Stimulated activated naive CD8-positive, alpha-beta T cell treated with anti-CD3 and anti-CD28 coated beads, Interleukin-15, Interleukin-2, amounts not matched to agents 100 U/mL and 50 U/mL, for 24 hours (primary cell): Measurements from ENCODE around the gene FLVCR2.

ENCODE experiments used
- ATAC-seq: fragments of 150-1000 bp; cut with Tn5 transposase; one replicate; pipeline ENCODE4 v1.10.0; 2021
- DNase-seq: peaks from one replicate; pipeline ENCODE4 v3.0.0; 2021

FLVCR2 gene

DNA sequence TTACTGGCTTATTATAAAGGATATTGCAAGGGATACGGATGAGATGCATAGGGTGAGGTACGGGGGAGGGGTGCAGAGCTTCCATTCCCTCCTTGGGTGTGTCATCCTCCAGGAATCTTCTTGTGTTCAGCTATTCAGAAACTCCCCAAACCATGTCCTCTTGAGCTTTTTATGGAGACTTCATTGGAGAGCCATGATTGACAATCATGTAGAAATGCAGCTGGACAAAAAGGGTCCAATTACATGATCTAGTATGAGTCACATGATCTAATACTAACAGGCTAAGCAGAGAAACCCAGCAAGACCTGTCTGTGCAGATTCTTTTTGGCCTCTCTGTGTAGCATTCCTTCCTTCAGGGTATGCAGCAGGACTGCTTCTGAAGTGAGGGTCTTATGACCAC is 23.9 kb upstream of the FLVCR2 start:
- DNase-seq (no peak), ATAC-seq (no peak)

DNA sequence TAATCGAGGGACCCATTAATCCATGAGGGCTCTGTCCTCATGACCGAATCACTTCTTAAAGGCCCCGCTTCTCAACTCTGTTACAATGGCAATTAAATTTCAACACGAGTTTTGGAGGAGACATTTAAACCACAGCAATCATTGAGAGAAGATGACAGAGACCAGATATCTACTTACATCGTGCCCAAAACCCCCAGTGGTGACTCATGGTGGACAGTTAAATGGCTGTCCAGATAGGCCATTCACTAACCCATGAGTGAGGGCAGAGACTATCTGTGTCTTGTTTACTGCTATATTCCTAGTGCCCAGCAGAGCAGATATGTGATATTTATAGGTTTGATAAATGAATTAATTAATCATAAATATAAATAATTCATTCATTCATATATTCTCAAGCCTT is 20.0 kb upstream of the FLVCR2 start:
- ATAC-seq (no peak), DNase-seq (no peak)

DNA sequence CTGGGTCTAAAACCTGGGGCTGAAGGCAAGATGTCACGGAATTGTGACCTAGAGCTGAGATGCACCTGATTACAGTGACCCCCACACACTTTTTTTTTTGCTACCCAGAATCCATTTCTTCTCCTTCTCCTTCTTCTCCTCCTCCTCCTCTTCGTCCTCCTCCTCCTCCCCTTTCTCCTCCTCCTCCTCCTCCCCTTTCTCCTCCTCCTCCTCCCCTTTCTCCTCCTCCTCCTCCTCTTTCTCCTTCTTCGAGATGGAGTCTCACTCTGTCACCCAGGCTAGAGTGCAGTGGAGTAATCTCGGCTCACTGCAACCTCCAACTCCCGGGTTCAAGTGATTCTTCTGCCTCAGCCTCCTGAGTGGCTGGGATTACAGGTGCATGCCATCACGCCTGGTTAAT is 19.4 kb upstream of the FLVCR2 start:
- no peak for DNase-seq
- ATAC-seq, result no peak

DNA sequence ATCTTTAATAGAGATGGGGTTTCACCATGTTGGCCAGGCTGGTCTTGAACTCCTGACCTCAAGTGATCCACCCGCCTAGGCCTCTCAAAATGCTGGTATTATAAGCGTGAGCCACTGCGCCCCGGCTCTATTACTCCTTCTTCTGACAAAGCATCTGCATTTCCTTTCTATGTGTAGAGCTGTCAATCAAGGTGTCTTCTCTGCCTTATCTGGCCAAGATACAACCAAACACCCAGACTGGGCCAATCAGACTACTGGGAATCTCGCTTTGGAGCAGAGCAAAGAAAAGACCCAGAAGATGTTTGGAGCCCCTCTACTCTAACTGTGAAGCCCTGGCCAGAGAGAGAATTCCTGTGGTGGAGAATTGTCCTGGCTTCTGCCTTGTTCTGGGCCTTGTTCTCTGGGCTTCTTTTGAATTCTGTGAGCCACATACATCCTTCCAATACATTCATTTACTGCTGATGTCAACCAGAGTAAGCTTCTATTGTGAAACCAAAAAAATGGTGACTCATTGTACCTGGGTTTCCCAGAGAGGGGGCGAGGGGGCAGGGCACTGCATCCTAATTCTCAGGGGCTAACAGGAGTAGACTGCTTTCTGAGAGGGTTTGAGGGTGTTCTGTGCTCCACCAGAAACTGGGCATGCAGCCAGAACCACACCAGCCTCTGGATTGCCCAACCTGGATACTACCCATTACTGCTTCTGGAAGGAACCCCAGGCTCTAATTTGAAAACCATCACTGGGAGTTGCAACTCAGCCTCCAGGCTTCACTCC is 18.8 kb upstream of the FLVCR2 start:
- ATAC-seq, result peak; percentile 79

DNA sequence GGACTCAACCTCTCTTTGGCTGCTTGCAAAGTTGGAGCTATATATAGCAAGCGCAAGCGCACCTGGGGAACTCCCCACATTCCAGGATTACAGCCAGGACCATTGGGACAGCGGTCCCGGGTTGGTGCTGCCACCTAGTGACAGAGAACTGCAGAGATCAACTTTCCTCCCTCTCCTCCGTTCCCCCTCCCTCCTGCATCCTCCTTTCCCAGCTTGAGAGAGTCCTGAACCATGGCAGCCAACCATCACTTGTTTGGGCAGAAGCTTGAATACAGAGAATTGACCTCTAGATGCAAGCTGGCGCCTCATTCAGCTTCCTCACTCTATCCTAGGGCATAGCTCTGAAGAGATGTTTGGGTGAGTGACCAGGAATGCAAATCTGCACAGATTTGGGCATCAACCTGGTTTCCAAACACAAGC is 17.4 kb upstream of the FLVCR2 start:
- no peak for ATAC-seq
- DNase-seq, result peak; percentile 72

More for the DNA sequence above, 18.8 kb upstream of the FLVCR2 start:
- peak; percentile 72 for DNase-seq

DNA sequence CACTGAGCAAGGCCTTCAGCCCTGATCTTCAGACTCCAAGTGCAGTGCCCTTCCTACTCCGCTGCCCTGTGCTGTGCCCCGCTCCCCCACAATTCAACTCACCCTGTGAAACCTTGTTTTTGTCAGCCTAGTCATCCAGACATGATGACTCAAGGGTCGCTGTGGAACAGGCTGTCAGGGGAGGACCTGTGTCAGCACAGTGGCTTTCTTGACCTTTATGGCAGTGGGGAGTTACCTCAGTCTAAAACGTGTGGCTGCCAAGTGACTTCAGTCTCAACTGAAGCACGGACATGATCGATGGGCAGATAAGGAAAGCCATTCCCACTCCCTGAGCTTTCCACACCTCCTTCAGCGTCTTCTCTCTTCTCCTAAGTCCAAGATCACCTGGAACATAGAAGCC is 16.3 kb upstream of the FLVCR2 start:
- DNase-seq, result peak; percentile 77

DNA sequence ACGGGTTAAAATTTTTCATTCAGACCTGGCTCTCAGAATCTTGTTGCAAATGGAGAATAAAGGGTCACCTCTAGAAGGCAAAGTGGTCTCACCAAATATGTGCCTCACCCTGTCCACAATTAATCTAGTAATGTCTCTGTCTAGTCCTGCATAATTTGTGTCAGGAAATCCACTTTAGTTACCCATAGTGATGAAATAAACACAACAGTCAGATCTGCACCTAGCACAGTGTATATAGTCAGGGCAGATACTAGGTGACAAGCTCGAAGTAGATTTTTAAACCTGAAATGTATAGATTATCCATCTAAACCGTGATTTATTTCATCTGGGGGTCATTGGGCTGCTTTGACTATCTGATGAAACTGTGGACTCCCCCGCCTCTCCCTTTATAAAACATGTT is 15.9 kb upstream of the FLVCR2 start:
- ATAC-seq (no peak), DNase-seq (no peak)

More for the DNA sequence above, 16.3 kb upstream of the FLVCR2 start:
- ATAC-seq, result peak; percentile 74

DNA sequence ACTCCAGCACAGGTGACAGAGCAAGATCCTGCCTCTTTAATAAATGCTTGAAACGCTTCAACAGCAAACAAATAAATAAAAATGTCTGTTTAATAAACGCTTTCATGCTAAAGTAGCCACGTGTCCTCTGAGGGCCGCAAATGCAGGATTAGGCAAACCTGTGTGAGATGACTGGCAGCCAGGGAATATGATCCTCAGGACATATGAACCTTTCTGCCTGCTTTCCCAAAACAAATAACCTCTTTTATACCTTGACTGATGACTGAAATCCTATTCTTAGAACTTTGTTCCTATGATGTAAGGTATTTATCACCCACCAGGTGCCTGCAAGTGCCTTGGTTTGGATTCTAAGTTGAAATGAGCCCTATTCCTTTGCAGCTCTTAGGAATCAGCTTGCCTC is 14.5 kb upstream of the FLVCR2 start:
- no peak for ATAC-seq
- DNase-seq, result no peak

DNA sequence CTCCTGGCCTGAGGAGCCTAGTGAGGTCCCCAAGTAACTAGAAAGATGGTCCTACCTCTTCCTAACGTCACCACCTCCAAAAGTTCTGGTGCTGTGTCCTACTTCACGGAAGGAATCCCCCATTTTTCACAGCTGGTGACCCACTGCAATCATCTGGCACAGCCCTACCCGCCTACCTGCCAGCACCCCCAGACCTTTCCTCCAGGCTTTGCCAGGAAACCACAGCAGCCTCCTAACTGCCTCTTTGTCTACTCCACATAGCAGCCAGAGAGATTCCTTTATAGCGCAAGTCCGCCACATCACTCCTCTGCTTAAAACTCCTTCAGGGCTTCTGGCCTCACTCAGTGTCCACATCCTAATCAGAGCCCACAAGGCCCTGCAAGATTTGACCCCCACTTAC is 13.4 kb upstream of the FLVCR2 start:
- ATAC-seq (no peak), DNase-seq (no peak)

DNA sequence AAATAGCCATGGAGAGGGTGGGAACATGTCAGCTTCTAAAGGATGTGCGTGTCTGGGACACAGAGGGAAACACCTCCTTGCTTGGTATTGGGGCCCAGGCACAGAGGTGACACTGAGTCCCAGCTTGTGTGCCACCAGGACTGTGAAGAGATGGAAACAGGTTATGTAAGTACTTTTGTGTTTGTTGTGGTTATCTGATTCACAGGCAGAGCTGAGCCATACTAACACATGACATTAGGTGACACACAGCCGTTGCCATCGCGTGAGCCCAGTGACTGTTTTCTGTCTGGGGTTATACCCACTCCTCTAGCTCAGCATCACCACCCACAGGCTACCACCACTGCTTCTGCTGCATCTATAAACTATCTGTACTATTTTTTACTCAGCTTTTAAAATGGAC is 12.1 kb upstream of the FLVCR2 start:
- ATAC-seq (peak; percentile 94), DNase-seq (peak; percentile 76)

DNA sequence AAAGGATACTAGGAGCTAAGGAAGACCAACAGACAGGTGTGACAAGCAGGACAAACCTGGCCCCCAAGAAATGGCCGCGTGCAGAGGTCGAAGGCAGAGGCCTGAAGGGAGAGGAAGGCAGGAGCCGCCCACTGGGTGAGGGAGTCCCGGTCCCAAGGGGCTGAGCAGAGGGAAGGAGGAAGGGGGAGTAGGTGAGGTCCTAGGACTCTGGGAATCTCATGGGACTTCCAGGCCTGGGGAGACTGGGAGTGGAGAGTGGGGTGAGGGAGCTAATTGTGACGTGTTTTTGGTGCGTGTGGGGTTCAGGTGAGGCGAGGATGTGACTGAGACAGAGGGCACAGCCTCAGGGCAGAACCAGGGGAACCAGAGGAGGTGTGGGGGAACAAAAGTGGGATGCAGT is 11.7 kb upstream of the FLVCR2 start:
- ATAC-seq (no peak), DNase-seq (no peak)

DNA sequence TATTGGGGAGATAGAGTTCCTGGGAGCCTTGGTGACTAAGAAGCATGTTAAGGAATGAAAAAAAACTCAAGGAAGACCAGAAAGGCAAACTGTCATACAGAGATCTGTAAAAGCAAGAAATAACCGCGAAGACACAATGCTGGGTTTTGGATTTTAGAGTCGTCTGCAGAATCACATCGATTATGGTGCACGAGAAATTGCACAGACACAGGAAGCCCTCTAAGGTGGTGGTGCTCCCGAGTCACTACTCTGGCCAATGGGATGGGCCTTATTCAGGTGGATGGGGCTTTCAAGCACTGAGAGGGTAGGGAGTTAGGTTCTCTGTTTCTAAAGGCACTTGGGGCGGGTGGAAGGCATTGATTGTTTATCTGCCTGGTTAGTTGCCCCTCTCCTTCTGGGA is 10.3 kb upstream of the FLVCR2 start:
- ATAC-seq (no peak), DNase-seq (no peak)

DNA sequence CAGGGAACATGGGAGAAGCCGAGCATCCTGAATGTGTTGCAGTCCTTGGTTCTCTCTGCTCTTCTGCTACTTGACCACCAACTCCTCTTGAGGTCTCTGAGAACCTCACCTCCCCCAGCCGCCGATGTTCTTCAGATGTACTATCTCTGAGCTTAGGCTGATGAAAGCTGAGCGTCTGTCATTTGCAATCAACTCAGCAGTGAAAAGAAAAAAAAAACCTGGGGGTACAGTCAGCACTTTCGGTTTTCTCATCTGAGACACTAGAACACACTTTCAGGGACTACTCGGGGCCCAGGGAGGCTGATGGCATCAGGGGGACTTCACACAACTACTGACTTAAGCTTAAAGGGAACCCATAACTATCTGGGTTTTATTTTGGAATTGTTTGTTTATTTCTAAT is 9.6 kb upstream of the FLVCR2 start:
- ATAC-seq (no peak), DNase-seq (no peak)

DNA sequence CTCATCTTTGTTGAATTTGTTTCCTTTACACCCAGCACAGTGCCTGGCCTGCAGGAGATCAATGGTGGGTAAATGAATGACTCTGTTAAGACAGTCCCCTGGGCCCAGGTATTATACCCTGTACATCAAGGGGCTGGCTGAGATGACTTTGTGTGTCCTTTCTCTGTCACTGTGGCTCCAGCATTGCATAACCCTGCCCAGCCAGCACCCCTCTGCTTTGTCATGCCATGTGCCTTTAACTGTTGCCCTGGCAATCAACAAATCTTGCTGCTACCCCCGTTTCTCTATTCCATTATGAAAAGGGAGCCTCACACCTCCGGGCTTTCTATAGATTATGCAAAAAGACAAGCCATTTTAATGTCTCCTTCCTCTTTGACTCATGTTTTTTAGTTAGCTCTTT is 7.6 kb upstream of the FLVCR2 start:
- no peak for DNase-seq

DNA sequence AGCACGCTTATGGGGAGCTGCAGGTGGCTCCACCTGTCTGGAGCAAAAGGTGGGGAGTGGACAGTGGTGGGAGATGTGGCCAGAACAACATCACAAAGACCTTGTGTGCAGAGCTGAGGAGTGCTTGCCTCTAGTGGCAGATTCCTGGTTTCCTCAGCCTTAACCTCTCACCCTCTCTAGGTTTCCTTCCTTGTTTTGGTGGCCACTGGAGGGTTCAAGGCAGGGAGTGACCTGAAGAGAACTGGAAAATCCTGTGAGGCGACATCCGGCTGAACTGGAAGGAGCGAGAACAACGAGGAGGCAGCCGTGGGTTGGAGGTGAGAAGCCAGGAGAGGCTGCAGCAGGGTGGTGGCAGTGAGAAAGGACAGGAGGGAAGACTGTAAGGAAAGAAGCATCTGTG is 6.3 kb upstream of the FLVCR2 start:
- DNase-seq, result no peak
- ATAC-seq, result no peak

More for the DNA sequence above, 7.6 kb upstream of the FLVCR2 start:
- ATAC-seq, result no peak

DNA sequence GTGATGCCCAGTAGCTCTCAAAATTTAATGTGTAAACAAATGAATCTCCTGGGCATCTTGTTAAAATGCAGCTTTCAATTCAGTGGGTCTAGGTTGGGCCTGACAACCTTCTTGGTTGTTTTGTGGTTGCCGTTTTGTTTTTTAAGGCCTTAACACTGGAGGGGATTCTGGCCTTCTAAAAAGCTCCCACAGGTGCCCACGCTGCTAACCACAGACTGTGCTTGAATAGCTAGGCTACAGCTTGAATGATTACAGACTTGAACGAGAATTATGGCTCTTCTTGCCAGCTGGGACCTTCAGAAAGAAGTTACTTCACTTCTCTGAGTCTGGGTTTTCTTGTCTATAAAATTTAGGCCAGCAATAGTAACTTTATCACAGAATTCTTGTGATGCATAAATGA is 1.3 kb upstream of the FLVCR2 start:
- no peak for DNase-seq
- no peak for ATAC-seq

DNA sequence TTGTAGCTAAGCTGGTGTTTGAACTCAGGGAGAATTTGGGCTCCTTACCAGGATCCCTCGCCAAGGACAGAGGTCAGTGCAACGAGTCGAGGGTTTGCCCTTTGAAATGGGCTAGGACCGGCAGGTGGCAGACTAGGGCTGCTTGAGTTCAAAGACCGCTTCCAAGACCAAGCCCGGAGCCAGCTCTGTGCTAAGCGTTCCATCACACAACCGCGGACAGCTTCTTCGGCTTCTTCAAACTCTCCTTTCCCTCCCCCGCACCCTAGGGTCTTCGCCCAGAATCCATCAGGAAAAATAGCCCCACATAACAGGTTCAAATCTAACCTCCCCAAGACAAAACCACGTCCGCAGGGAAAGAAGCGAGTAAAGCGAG is 705 bp upstream of the FLVCR2 start:
- DNase-seq (peak; percentile 78), ATAC-seq (peak; percentile 95)

DNA sequence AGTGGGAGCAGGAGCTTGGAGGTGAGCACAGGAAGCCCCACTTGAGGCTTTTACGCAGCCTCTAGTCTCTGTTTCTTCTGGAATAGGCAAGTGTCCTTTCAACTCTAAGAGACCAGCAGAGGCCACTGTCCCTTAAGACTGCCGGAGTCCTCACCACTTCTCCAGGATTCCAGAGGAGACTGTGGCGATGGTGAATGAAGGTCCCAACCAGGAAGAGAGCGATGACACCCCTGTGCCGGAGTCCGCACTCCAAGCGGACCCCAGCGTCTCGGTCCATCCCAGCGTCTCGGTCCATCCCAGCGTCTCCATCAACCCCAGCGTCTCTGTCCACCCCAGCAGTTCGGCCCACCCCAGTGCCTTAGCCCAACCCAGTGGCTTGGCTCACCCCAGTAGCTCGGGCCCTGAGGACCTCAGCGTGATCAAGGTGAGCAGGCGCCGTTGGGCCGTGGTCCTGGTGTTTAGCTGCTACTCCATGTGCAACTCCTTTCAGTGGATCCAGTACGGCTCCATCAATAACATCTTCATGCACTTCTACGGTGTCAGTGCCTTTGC is 442 bp downstream of the FLVCR2 start:
- peak; percentile 5 for ATAC-seq

DNA sequence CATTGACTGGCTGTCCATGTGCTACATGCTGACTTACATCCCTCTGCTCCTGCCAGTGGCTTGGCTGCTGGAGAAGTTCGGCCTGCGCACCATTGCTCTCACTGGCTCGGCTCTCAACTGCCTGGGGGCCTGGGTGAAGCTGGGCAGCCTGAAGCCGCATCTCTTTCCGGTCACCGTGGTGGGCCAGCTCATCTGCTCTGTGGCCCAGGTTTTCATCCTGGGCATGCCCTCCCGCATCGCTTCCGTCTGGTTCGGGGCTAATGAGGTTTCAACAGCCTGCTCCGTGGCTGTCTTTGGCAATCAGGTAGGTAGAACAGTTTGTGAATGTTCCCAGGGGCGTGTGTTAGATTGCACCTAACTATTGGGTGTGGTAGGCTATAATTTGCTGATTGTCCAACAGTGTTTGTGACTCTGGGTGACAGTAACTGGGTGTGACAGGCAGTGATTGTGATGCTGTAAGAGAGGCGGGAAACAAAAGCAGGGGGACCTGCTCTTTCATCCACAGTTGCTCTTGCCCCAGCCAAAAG is 981 bp downstream of the FLVCR2 start:
- ATAC-seq (no peak), DNase-seq (no peak)

More for the DNA sequence above, 442 bp downstream of the FLVCR2 start:
- no peak for DNase-seq

DNA sequence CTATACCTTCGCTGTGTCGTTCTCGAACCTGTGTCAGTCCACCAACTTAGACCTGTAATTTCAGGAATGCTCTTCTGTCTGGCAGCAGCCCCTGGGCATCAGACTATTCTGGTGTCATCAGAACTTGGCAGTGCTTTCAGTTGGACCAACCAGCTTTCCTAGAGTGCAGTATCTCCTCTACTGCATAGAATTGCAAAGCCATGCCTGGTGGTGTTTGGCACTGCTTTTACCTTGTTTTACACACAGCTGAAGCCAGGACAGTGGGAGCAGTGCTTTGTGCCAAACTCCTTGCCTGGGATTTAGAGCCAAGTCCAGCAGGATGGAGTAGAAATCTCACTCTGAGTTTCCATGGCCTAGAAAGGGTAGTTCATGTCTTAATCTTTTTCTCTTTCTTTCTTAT is 1.5 kb downstream of the FLVCR2 start:
- DNase-seq, result no peak
- ATAC-seq, result no peak

DNA sequence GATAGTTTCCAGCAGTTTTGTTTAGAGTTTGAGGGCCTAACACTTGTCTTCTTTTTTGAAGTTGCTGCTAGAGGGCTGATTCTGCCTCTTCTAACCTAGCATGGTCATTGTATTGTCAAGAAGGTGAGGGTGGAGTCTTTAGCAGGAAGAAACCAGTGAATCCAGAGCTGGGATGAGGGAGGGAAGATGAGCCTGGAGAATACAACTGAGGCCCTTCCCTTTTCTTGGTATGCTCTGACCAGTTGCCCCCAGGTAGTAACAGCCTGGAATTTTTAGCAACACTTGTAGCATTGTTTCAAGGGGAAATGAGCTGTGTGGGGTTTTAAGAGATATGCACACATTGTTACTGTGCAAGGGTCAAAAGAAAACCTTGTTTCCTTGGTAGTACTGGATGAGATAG is 9.0 kb downstream of the FLVCR2 start:
- DNase-seq, result no peak
- ATAC-seq, result no peak

DNA sequence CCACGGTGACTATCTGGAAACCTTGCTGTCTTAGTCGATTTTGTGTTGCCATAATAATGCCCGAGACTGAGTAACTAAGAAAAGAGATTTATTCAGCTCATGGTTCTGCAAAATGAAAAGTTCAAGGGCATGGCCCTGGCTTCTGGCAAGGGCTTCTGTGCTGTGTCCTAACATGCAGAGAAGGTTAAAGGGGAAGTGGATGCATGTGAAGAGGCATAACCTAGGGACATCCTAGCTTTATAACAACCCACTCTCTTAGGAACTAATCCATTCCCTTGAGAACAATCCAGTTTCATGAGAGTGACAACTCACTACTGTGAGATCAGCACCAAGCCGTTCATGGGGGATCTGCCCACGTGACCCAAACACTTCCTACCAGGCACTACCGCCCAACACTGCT is 11.5 kb downstream of the FLVCR2 start:
- DNase-seq (no peak), ATAC-seq (no peak)

DNA sequence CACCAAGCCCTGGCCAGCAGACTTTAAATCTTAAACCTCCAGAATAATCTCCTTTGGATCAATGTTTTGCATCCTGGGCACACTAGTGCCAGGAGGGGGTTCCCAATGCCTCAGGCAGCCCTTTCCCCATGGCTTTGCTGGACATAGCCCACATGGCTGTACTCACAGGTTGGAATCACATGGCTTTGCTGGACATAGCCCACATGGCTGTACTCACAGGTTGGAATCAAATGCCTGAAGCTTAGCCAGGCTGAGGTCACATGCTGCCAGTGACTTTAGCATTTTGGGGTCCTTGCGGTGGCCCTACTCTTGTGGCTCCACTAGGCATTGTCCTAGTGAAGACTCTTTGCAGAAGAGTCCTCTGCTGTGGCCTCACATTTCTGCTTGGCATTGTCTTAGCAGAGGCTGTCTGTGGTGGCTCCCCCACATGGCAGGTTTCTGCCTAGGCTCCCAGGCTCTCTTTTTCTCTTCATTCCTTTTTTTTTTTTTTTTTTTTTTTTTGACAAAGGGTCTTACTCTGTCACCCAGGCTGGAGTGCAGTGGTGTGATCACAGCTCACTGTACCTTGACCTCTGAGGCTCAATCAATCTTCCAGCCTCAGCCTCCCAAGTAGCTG is 13.0 kb downstream of the FLVCR2 start:
- ATAC-seq (no peak), DNase-seq (no peak)
